HepG2 (cell line): ENCODE measurements around the gene CNBD2. TPM values are rescaled to one million over a fixed set of nuclear protein-coding genes. Genes with fewer than 3 reads are reported as not detected.

Experiments
- ATAC-seq: fragments of 200-7000 bp; cut with Tn5 transposase; 3 replicates; pipeline ENCODE4 v1.9.1; 2020; ENCODE audit warnings: mild to moderate bottlenecking, moderate library complexity
- BruUV-seq: library from RNA; stranded (reverse); fragments of 400-500 nt; replicated peaks from 2 replicates; lab custom pipeline; 2021; lab: Mats Ljungman, UMichigan
- CTCF ChIA-PET: fragments of 300-600 bp; formaldehyde crosslinking; extraction: SDS; loops from one replicate; lab custom pipeline; 2021; ENCODE audit warnings: low total read pairs, inconsistent platforms, low intra/inter-chr PET ratio; lab: Yijun Ruan, JAX
- POLR2A ChIA-PET: fragments of 350-600 bp; sonication (Branson Sonifier 250); formaldehyde crosslinking; loops from one replicate; lab custom pipeline; 2020; ENCODE audit warnings: antibody characterized with exemption, inconsistent platforms; lab: Yijun Ruan, JAX
- DNase-seq: peaks from one replicate; pipeline ENCODE4 v3.0.0-alpha.2; 2015; ENCODE audit warnings: low spot score
- FAIRE-seq: peaks from 3 replicates; lab custom pipeline; 2011; peaks lifted over from hg19 to GRCh38; lab: Jason Lieb, UNC
- H2AFZ ChIP-seq: one replicate; pipeline ENCODE4 v1.6.1; 2011; ENCODE audit warnings: low read length, inconsistent platforms
- H3K27ac ChIP-seq: fragments of 300-600 bp; 3 replicates; pipeline ENCODE4 v1.8.0; 2011; ENCODE audit warnings: mixed run types, mild to moderate bottlenecking, mixed read lengths, low read length, inconsistent platforms; ENCODE audit not compliant: insufficient read depth; ENCODE audit errors: extremely low read length
- H3K27me3 ChIP-seq, 2 experiments: fragments of 200-600 bp in 1 of 2; 2 replicates in 1 of 2; 3 replicates in 1 of 2; pipeline versions ENCODE4 v1.6.0 to v1.8.0; 2011; ENCODE audit warnings: low read length in 2 of 2, mild to moderate bottlenecking in 2 of 2, moderate library complexity in 2 of 2, inconsistent platforms in 1 of 2; ENCODE audit not compliant: insufficient read depth in 2 of 2, control insufficient read depth in 1 of 2
- H3K36me3 ChIP-seq, 2 experiments: fragments of 200-600 bp in 1 of 2; replicated peaks in 1 of 2; 2 replicates in 1 of 2; 3 replicates in 1 of 2; pipeline versions ENCODE4 v1.5.1 to v1.8.0; 2011; ENCODE audit warnings: low read length in 2 of 2, inconsistent platforms in 1 of 2; ENCODE audit not compliant: insufficient read depth in 2 of 2, control insufficient read depth in 1 of 2
- H3K4me1 ChIP-seq: 2 replicates; pipeline ENCODE4 v1.5.1; 2012; ENCODE audit warnings: low read length, inconsistent platforms; ENCODE audit not compliant: insufficient read depth
- H3K4me2 ChIP-seq: 2 replicates; pipeline ENCODE4 v1.6.0; 2011; ENCODE audit warnings: low read depth, low read length, inconsistent platforms
- H3K4me3 ChIP-seq, 3 experiments: fragments of 200-600 bp in 1 of 3; sonication (generic), shearing (Covaris generic) in 1 of 3; replicated peaks in 1 of 3; 2 replicates each; pipeline ENCODE4 v1.5.1; 2011 to 2016; ENCODE audit warnings: low read length in 3 of 3, inconsistent platforms in 2 of 3, low read depth in 2 of 3, mild to moderate bottlenecking in 2 of 3, control low read depth in 1 of 3, mixed read lengths in 1 of 3; ENCODE audit not compliant: insufficient read depth in 1 of 3
- H3K79me2 ChIP-seq: one replicate; pipeline ENCODE4 v1.6.1; 2011; ENCODE audit warnings: low read length, inconsistent platforms; ENCODE audit not compliant: insufficient read depth
- H3K9ac ChIP-seq: 2 replicates; pipeline ENCODE4 v1.6.0; 2011; ENCODE audit warnings: mild to moderate bottlenecking, low read depth, low read length, inconsistent platforms; ENCODE audit not compliant: insufficient read depth
- H3K9me3 ChIP-seq: 2 replicates; pipeline ENCODE4 v1.5.1; 2012; ENCODE audit warnings: mild to moderate bottlenecking, low read length
- H4K20me1 ChIP-seq: 2 replicates; pipeline ENCODE4 v1.6.0; 2011; ENCODE audit warnings: inconsistent platforms, mild to moderate bottlenecking, low read length, moderate library complexity; ENCODE audit not compliant: insufficient read depth
- HHEX ChIP-seq: IDR thresholded peaks from 2 replicates; pipeline ENCODE4 v1.6.1; 2016; ENCODE audit warnings: control low read depth
- HOXA7 ChIP-seq: sonication (generic); formaldehyde crosslinking; IDR thresholded peaks from 2 replicates; pipeline ENCODE4 v1.8.1; 2022; ENCODE audit warnings: mild to moderate bottlenecking, missing genetic modification reagents, moderate library complexity
- MBD4 ChIP-seq: IDR thresholded peaks from 2 replicates; pipeline ENCODE4 v1.6.1; 2012; ENCODE audit warnings: low read length, inconsistent platforms, borderline replicate concordance
- NR2F1 ChIP-seq, 2 experiments: fragments of 450-650 bp in 1 of 2; formaldehyde crosslinking in 1 of 2; IDR thresholded peaks; 2 replicates each; pipeline versions ENCODE4 v1.5.0 to v1.6.1; 2016 to 2020; ENCODE audit warnings: mild to moderate bottlenecking in 1 of 2, missing compliant biosample characterization in 1 of 2, missing genetic modification reagents in 1 of 2, moderate library complexity in 1 of 2
- RFX3 ChIP-seq: IDR thresholded peaks from 2 replicates; pipeline ENCODE4 v1.6.1; 2016; ENCODE audit warnings: missing biosample characterization, missing genetic modification reagents
- SP2 ChIP-seq: sonication (generic); formaldehyde crosslinking; IDR thresholded peaks from 2 replicates; pipeline ENCODE4 v1.5.1; 2020; ENCODE audit warnings: mild to moderate bottlenecking, missing genetic modification reagents
- ZKSCAN5 ChIP-seq: sonication (generic); formaldehyde crosslinking; IDR thresholded peaks from 2 replicates; pipeline ENCODE4 v1.5.1; 2020; ENCODE audit warnings: mild to moderate bottlenecking, missing genetic modification reagents
- ZNF552 ChIP-seq: sonication (generic); formaldehyde crosslinking; IDR thresholded peaks from 2 replicates; pipeline ENCODE4 v1.9.0; 2022; ENCODE audit warnings: missing genetic modification reagents, mild to moderate bottlenecking, borderline replicate concordance
- ZSCAN12 ChIP-seq: sonication (generic); formaldehyde crosslinking; IDR thresholded peaks from 2 replicates; pipeline ENCODE4 v1.9.0; 2021; ENCODE audit warnings: mild to moderate bottlenecking, missing genetic modification reagents
- in situ Hi-C: cut with HindIII; loops from 2 replicates; pipeline ENCODE4 v1.10.0; 2017; ENCODE audit warnings: low pct_unique_long_range_greater_than_20kb; ENCODE audit not compliant: extremely low pct_ligation_motif_present
- intact Hi-C: fragments of 100-400 bp; cut with micrococcal nuclease; formaldehyde crosslinking; loops from one replicate; pipeline ENCODE4 v1.10.0; 2022; ENCODE audit not compliant: unreplicated experiment
- polyA plus RNA-seq, 8 experiments: library from polyadenylated mRNA; depleted of rRNA in 3 of 8; stranded (reverse) in 7 of 8; unstranded in 1 of 8; fragments of >200 nt; fragmentation: Illumina TruSeq in 4 of 8; extraction: Trizol in 4 of 8; gene quantifications; 2 replicates each; pipeline versions ENCODE4 v1.2.1 to v1.2.3, GENCODE V29; 2011 to 2016; ENCODE audit warnings: low read depth in 4 of 8, missing spikeins in 1 of 8, mixed read lengths in 1 of 8; ENCODE audit not compliant: insufficient read depth in 1 of 8
- total RNA-seq, 5 experiments: library from RNA; depleted of rRNA; stranded (reverse); fragments of >200 nt; fragmentation: Illumina TruSeq; extraction: Trizol; gene quantifications; 2 replicates each; pipeline ENCODE4 v1.2.3, GENCODE V29; 2016; ENCODE audit warnings: low read depth in 1 of 5
- TF ChIP-seq, protein P1 (sequence below): sonication (generic); formaldehyde crosslinking; IDR thresholded peaks from 2 replicates; pipeline ENCODE4 v1.4.0; 2020; ENCODE audit warnings: mild to moderate bottlenecking, missing genetic modification reagents

Gene CNBD2
- total and polyA plus RNA-seq, 2 of the 13 experiments (the other 11 are each of a cell fraction or from before 2014, with no cell fraction given), result 12.4 to 22.8 TPM

DNA sequence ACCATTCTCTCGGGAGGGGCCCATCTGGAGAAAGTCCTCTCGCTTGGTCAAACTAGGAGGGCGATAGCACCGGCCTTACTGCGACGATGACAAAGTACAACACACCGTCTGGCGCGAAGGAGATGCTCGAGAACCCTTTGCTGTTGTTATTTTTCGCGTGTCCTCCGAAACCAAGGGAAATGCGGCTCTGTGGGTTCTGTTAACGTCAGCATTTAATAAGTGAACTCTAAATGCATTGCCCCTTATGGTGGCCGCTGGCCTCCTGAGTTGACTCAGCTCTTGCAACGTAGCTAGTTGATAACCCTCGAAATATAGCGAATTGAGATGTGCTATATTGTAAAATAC is 13.5 kb upstream of the CNBD2 start (continued):
- TF ChIP-seq RFX3 (CRISPR knock-in tag), result no peak
- no peak for TF ChIP-seq ZSCAN12 (CRISPR knock-in tag)
- TF ChIP-seq HOXA7, result no peak
- peak; percentile 1; the same call in 1 of the 2 replicates for TF ChIP-seq ZKSCAN5 (CRISPR knock-in tag)
- no peak for TF ChIP-seq HHEX (CRISPR knock-in tag)
- TF ChIP-seq NR2F1 (CRISPR knock-in tag; IDR thresholded peaks at IDR 0.05), result no peak
- no peak for TF ChIP-seq SP2

DNA sequence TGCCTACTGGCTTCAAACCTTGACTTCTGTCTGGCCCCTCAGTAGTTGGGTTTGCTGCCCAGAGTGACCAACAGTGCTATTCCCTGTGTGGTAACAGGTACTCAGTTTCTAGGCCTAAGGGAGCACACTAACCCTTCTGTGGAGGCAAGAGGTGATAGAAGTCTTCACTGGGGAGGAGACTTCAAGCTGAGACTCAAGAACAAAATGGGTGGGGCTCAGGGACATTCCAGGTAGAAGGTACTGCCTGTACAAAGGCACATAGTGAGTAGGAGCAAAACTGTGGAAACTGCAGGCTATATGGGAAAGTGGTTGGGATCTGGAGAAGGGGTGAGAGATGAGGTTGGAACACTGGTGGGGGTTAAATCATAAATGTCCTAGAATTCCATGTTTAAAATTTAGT is 11.8 kb upstream of the CNBD2 start:
- intact Hi-C loops (no loop called here), in situ Hi-C loops (no loop called here)
- no peak for DNase-seq
- Histone ChIP-seq H2AFZ (no peak overlapping the region), H3K4me1 (peaks cover 23% of the 10 kb centered on the region), H3K4me2 (no peak overlapping the region), H3K79me2 (peaks cover 18% of the 10 kb centered on the region), H3K9me3 (no peaks in the 10 kb centered on the region), H4K20me1 (peaks cover 5% of the 10 kb centered on the region; the same call in 1 of the 2 replicates), H3K27me3 (no peaks in the 10 kb centered on the region; a peak in 1 of 5 replicates), H3K36me3 (no peaks in the 10 kb centered on the region), H3K9ac (no peak overlapping the region), H3K27ac (no peak overlapping the region), H3K4me3 (no peak overlapping the region)
- POLR2A ChIA-PET, result no interaction called here
- ATAC-seq, result no peak
- CTCF ChIA-PET, result no interaction called here
- TF ChIP-seq MBD4 (no peak), ZNF552 (CRISPR knock-in tag) (no peak)
- TF ChIP-seq, protein P1, sequence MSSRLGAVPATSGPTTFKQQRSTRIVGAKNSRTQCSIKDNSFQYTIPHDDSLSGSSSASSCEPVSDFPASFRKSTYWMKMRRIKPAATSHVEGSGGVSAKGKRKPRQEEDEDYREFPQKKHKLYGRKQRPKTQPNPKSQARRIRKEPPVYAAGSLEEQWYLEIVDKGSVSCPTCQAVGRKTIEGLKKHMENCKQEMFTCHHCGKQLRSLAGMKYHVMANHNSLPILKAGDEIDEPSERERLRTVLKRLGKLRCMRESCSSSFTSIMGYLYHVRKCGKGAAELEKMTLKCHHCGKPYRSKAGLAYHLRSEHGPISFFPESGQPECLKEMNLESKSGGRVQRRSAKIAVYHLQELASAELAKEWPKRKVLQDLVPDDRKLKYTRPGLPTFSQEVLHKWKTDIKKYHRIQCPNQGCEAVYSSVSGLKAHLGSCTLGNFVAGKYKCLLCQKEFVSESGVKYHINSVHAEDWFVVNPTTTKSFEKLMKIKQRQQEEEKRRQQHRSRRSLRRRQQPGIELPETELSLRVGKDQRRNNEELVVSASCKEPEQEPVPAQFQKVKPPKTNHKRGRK (CRISPR knock-in tag), result no peak
- no peak for FAIRE-seq
- no TSS peak for BruUV-seq
